GM23248 (cell line): Measurements from ENCODE around the gene GTF2IRD2. TPM values are rescaled to one million over a fixed set of nuclear protein-coding genes. Genes with fewer than 3 reads are reported as not detected.

ENCODE experiments used
- polyA plus RNA-seq: library from polyadenylated mRNA; unstranded; fragments of >200 nt; fragmentation: Nextera tagmentation; extraction: Ambion mirVana; gene quantifications from 2 replicates; pipeline ENCODE4 v1.2.1, GENCODE V29; 2016
- small RNA-seq: library from RNA; depleted of rRNA; stranded (forward); fragments of <200 nt; gene quantifications from one replicate; pipeline ENCODE3, GENCODE V24; 2014; ENCODE audit warnings: low read depth, low replicate concordance
- total RNA-seq: library from RNA; depleted of rRNA; stranded (reverse); fragments of >200 nt; shearing (Covaris generic); gene quantifications from 2 replicates; pipeline ENCODE4 v1.2.3, GENCODE V29; 2014; rRNA removed

GTF2IRD2 gene
- total and polyA plus RNA-seq, 2 experiments from 2014 or later = 6.7 to 12.6 TPM

Small RNAs within 50 kb of the gene (small RNA-seq; reads per million reads assigned to genes)
- gene RF00019 = not detected

Other genes starting within 250 kb of the GTF2IRD2 start
- gene GTF2I, start 193.9 kb downstream of the GTF2IRD2 start, total RNA-seq = 76.0 and 80.2 TPM in 2 replicates
- gene GTF2I, start 193.9 kb downstream of the GTF2IRD2 start, polyA plus RNA-seq = 90.9 and 91.7 TPM in 2 replicates
- gene NCF1, start 77.6 kb downstream of the GTF2IRD2 start, total RNA-seq = not detected in 2 replicates
- gene NCF1, start 77.6 kb downstream of the GTF2IRD2 start, polyA plus RNA-seq = 0.16 TPM in 1 of 2 replicates, not detected in the other
- gene CASTOR2, start 113.1 kb upstream of the GTF2IRD2 start, total RNA-seq = 6.2 and 8.4 TPM in 2 replicates
- gene CASTOR2, start 113.1 kb upstream of the GTF2IRD2 start, polyA plus RNA-seq = 0.70 and 2.9 TPM in 2 replicates
- gene RCC1L, start 222.2 kb upstream of the GTF2IRD2 start, total RNA-seq = 59.6 and 61.9 TPM in 2 replicates
- gene RCC1L, start 222.2 kb upstream of the GTF2IRD2 start, polyA plus RNA-seq = 37.5 and 40.1 TPM in 2 replicates
- 30.0 and 37.8 TPM in 2 replicates for gene GTF2IRD2B, start 241.0 kb upstream of the GTF2IRD2 start, total RNA-seq
- gene GTF2IRD2B, start 241.0 kb upstream of the GTF2IRD2 start, polyA plus RNA-seq = 28.7 and 32.6 TPM in 2 replicates